Ovary (tissue), 3 donors: Measurements from ENCODE around the gene MYBL2.

Source experiments
- EP300 ChIP-seq: sonication (generic); formaldehyde crosslinking; IDR thresholded peaks from one replicate; pipeline ENCODE4 v1.6.1; 2017; ENCODE audit warnings: antibody characterized with exemption
- POLR2A ChIP-seq: fragments of 450-650 bp; IDR thresholded peaks from one replicate; pipeline ENCODE4 v1.6.1; 2017; ENCODE audit warnings: antibody characterized with exemption, mild to moderate bottlenecking, moderate library complexity
- TF ChIP-seq, protein P1 (sequence below), 3 donors: fragments of 450-650 bp in 2 of 3; fragments of 200-600 bp in 1 of 3; IDR thresholded peaks; one replicate each; pipeline versions ENCODE4 v1.5.1 to v1.8.0; 2016 to 2022; ENCODE audit warnings: antibody characterized with exemption in 3 of 3, mild to moderate bottlenecking in 1 of 3
- donor health status: DM: no; HTN: no; CAD: no.

DNA sequence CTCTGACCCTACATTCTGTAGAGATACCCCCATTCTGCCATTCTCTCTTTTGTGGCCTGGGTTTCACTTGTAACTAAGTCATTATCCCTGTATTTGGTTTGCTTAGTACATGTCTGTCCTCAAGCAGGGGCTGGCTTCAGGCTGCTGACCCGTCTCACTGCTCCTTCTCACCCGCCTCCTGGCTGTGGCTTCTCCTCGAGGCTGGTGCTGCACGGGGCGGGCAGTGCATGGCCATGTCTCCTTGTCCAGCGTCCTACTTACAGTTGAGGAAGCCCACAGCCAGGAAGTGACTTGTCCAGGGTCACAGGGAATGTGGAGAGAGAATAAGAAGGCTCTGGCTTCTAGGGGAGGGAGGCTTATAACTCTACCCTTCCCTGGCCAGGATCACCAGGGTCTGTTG lies 48.6 kb downstream of the MYBL2 start:
- TF ChIP-seq, protein P1, sequence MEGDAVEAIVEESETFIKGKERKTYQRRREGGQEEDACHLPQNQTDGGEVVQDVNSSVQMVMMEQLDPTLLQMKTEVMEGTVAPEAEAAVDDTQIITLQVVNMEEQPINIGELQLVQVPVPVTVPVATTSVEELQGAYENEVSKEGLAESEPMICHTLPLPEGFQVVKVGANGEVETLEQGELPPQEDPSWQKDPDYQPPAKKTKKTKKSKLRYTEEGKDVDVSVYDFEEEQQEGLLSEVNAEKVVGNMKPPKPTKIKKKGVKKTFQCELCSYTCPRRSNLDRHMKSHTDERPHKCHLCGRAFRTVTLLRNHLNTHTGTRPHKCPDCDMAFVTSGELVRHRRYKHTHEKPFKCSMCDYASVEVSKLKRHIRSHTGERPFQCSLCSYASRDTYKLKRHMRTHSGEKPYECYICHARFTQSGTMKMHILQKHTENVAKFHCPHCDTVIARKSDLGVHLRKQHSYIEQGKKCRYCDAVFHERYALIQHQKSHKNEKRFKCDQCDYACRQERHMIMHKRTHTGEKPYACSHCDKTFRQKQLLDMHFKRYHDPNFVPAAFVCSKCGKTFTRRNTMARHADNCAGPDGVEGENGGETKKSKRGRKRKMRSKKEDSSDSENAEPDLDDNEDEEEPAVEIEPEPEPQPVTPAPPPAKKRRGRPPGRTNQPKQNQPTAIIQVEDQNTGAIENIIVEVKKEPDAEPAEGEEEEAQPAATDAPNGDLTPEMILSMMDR (IDR thresholded peaks at IDR 0.05), result no peak
- TF ChIP-seq EP300 (no peak), POLR2A (no peak)
